ENCODE measurements around the gene SH3BP2. TPM values are rescaled to one million over a fixed set of nuclear protein-coding genes. Genes with fewer than 3 reads are reported as not detected.
A peak's percentile ranks its signal among the peaks of the same experiment; 100 is the strongest.

Gene SH3BP2
- total RNA-seq, 8 experiments from 2014 or later = 17.5 to 41.5 (median 24.1) TPM

- in situ Hi-C loops (cut with MboI; ENCODE audit: low pct_unique_long_range_greater_than_20kb in 2 of 9, low sequenced_read_pairs in 9 of 9, unreplicated experiment in 9 of 9) = no loop called here
- Histone ChIP-seq H3K4me1 (replicated peaks in 1 of 2) (peaks cover 17 to 29% of the 10 kb centered on the region in 2 donors), H3K4me3 (no peak overlapping the region), H3K27ac (no peak overlapping the region)
- 40 to 100% (median 80%) methylated on average over 1 to 6 of the region's 24 CpGs; no CpG with 5 or more reads in 3 of the 10 experiments for WGBS, 10 experiments
- no peak for ATAC-seq (replicated peaks in 6 of 8)
Observed at GRCh38 chr4:2789793-2790582, 2.9 kb upstream of the SH3BP2 start.

GRCh38 chr4:2790583-2791517 is 2.0 kb upstream of the SH3BP2 start:
- H3K4me3 ChIP-seq = no peak overlapping the region
- H3K4me1 ChIP-seq (replicated peaks in 1 of 2) = peaks cover 17 to 30% of the 10 kb centered on the region in 2 donors
- peak in 2 of 8 experiments; percentile 8 to 19 for ATAC-seq (replicated peaks in 6 of 8)
- in situ Hi-C loops (cut with MboI; ENCODE audit: low pct_unique_long_range_greater_than_20kb in 2 of 9, low sequenced_read_pairs in 9 of 9, unreplicated experiment in 9 of 9) = no loop called here
- no peak overlapping the region for H3K27ac ChIP-seq
- WGBS, 10 experiments = 44 to 100% (median 90%) methylated on average over 1 to 6 of the region's 19 CpGs; no CpG with 5 or more reads in 4 of the 10 experiments

GRCh38 chr4:2791518-2792395 is 1.1 kb upstream of the SH3BP2 start:
- ATAC-seq (replicated peaks in 6 of 8) = no peak
- Histone ChIP-seq H3K4me3 (no peak overlapping the region), H3K27ac (no peak overlapping the region), H3K4me1 (replicated peaks in 1 of 2) (peaks cover 17 to 38% of the 10 kb centered on the region in 2 donors)
- WGBS, 10 experiments = 90 to 100% (median 100%) methylated on average over 2 to 4 of the region's 10 CpGs; no CpG with 5 or more reads in 7 of the 10 experiments
- in situ Hi-C loops (cut with MboI; ENCODE audit: low pct_unique_long_range_greater_than_20kb in 2 of 9, low sequenced_read_pairs in 9 of 9, unreplicated experiment in 9 of 9) = no loop called here

GRCh38 chr4:2792396-2792710 is 532 bp upstream of the SH3BP2 start:
- 100% methylated on average over 2 of the region's 8 CpGs; no CpG with 5 or more reads in 9 of the 10 experiments for WGBS, 10 experiments
- H3K4me1 ChIP-seq (replicated peaks in 1 of 2) = peaks cover 17 to 39% of the 10 kb centered on the region in 2 donors
- in situ Hi-C loops (cut with MboI; ENCODE audit: low pct_unique_long_range_greater_than_20kb in 2 of 9, low sequenced_read_pairs in 9 of 9, unreplicated experiment in 9 of 9) = no loop called here
- no peak overlapping the region for H3K27ac ChIP-seq
- peak overlapping the region in 1 of 5 donors; percentile 49 for H3K4me3 ChIP-seq
- ATAC-seq (replicated peaks in 6 of 8) = peak in 1 of 8 experiments; percentile 1

GRCh38 chr4:2793586-2794485 is 951 bp downstream of the SH3BP2 start:
- ATAC-seq (replicated peaks in 6 of 8) = peak in 7 of 8 experiments; percentile 5 to 74 (median 47)
- in situ Hi-C loops (cut with MboI; ENCODE audit: low pct_unique_long_range_greater_than_20kb in 2 of 9, low sequenced_read_pairs in 9 of 9, unreplicated experiment in 9 of 9) = no loop called here
- H3K4me3 ChIP-seq = peak overlapping the region; percentile 32 to 49 (median 40)
- no peak overlapping the region for H3K27ac ChIP-seq
- peaks cover 22 to 47% of the 10 kb centered on the region in 2 donors for H3K4me1 ChIP-seq (replicated peaks in 1 of 2)
- WGBS, 10 experiments = 20 to 83% (median 60%) methylated on average over 1 to 6 of the region's 34 CpGs; no CpG with 5 or more reads in 5 of the 10 experiments

GRCh38 chr4:2794486-2795299 is 1.8 kb downstream of the SH3BP2 start:
- Histone ChIP-seq H3K27ac (no peak overlapping the region), H3K4me3 (peak overlapping the region in 2 of 5 donors; percentile 48 to 49), H3K4me1 (replicated peaks in 1 of 2) (peaks cover 29 to 56% of the 10 kb centered on the region in 2 donors)
- 30% methylated on average over 2 of the region's 11 CpGs; no CpG with 5 or more reads in 9 of the 10 experiments for WGBS, 10 experiments
- ATAC-seq (replicated peaks in 6 of 8) = peak in 7 of 8 experiments; percentile 5 to 46 (median 7)
- in situ Hi-C loops (cut with MboI; ENCODE audit: low pct_unique_long_range_greater_than_20kb in 2 of 9, low sequenced_read_pairs in 9 of 9, unreplicated experiment in 9 of 9) = no loop called here

- Histone ChIP-seq H3K4me3 (no peak overlapping the region), H3K4me1 (replicated peaks in 1 of 2) (peaks cover 35 to 63% of the 10 kb centered on the region in 2 donors), H3K27ac (no peak overlapping the region)
- ATAC-seq (replicated peaks in 6 of 8) = no peak
- WGBS, 10 experiments = 96% methylated on average over 4 of the region's 17 CpGs; no CpG with 5 or more reads in 9 of the 10 experiments
- in situ Hi-C loops (cut with MboI; ENCODE audit: low pct_unique_long_range_greater_than_20kb in 2 of 9, low sequenced_read_pairs in 9 of 9, unreplicated experiment in 9 of 9) = no loop called here
Observed at GRCh38 chr4:2795300-2795892, 2.5 kb downstream of the SH3BP2 start.

GRCh38 chr4:2795893-2796848 is 3.3 kb downstream of the SH3BP2 start:
- H3K27ac ChIP-seq = no peak overlapping the region
- peaks cover 43 to 65% of the 10 kb centered on the region in 2 donors for H3K4me1 ChIP-seq (replicated peaks in 1 of 2)
- WGBS, 10 experiments = 0 to 100% (median 76%) methylated on average over 2 to 8 of the region's 27 CpGs; no CpG with 5 or more reads in 3 of the 10 experiments
- in situ Hi-C loops (cut with MboI; ENCODE audit: low pct_unique_long_range_greater_than_20kb in 2 of 9, low sequenced_read_pairs in 9 of 9, unreplicated experiment in 9 of 9) = no loop called here
- no peak overlapping the region for H3K4me3 ChIP-seq
- ATAC-seq (replicated peaks in 6 of 8) = peak in 3 of 8 experiments; percentile 8 to 76 (median 30)

- Histone ChIP-seq H3K27ac (no peak overlapping the region), H3K4me1 (replicated peaks in 1 of 2) (peaks cover 40 to 67% of the 10 kb centered on the region in 2 donors), H3K4me3 (no peak overlapping the region)
- in situ Hi-C loops (cut with MboI; ENCODE audit: low pct_unique_long_range_greater_than_20kb in 2 of 9, low sequenced_read_pairs in 9 of 9, unreplicated experiment in 9 of 9) = no loop called here
- 73 to 100% (median 100%) methylated on average over 1 to 3 of the region's 13 CpGs; no CpG with 5 or more reads in 3 of the 10 experiments for WGBS, 10 experiments
- ATAC-seq (replicated peaks in 6 of 8) = no peak
Observed at GRCh38 chr4:2796849-2797544, 4.1 kb downstream of the SH3BP2 start.
